ENCODE results near the gene TET3. TPM values are rescaled to one million over a fixed set of nuclear protein-coding genes. Genes with fewer than 3 reads are reported as not detected.

TET3 gene
- total and polyA plus RNA-seq, 9 of the 15 experiments (the other 6 are each of a cell fraction or from before 2014, with no cell fraction given), result 0.35 to 16.3 (median 5.5) TPM

- CTCF ChIA-PET (ENCODE audit: low intra/inter-chr PET ratio), result no interaction called here
- Histone ChIP-seq H3K27ac (ENCODE audit: extremely low read depth, low read depth, low read length) (no peak overlapping the region), H3K9me3 (replicated peaks; ENCODE audit: control insufficient read depth, insufficient read depth, low read depth, low read length) (no peaks in the 10 kb centered on the region), H3K36me3 (ENCODE audit: control insufficient read depth, insufficient read depth, low read length) (peaks cover 93% of the 10 kb centered on the region), H2AFZ (ENCODE audit: low read depth, low read length) (no peak overlapping the region), H3K4me1 (replicated peaks in 1 of 2; ENCODE audit: control insufficient read depth in 2 of 2, insufficient read depth in 2 of 2, low read length in 2 of 2) (no peaks in the 10 kb centered on the region; a peak in 1 of 5 replicates), H3K9me1 (ENCODE audit: control insufficient read depth, insufficient read depth, low read length) (no peaks in the 10 kb centered on the region), H3K4me2 (ENCODE audit: insufficient read depth, low read length) (no peak overlapping the region), H3K4me3 (no peak overlapping the region), H3K9ac (ENCODE audit: insufficient read depth in 1 of 2, low read depth in 2 of 2, low read length in 2 of 2) (no peak overlapping the region), H3K27me3 (ENCODE audit: control insufficient read depth in 2 of 2, insufficient read depth in 2 of 2, low read length in 2 of 2) (no peaks in the 10 kb centered on the region), H4K20me1 (replicated peaks; ENCODE audit: control insufficient read depth, insufficient read depth, low read length) (no peaks in the 10 kb centered on the region), H3K79me2 (ENCODE audit: control insufficient read depth, insufficient read depth, low read length) (no peaks in the 10 kb centered on the region; the same call in 2 of the 3 replicates)
- WGBS (ENCODE audit: insufficient coverage, low coverage, missing lambda C conversion rate), result 66% methylated on average over 11 of the region's 12 CpGs
- FAIRE-seq (no peak), ATAC-seq (no peak), DNase-seq (ENCODE audit: extremely low read depth in 1 of 4, low spot score in 3 of 4) (no peak)
- no TSS peak for BruUV-seq (replicated peaks)
- POLR2A ChIA-PET, result interaction anchor here (0.6 to 1.7 kb wide), 3 partner anchors 18 to 29 kb away, joined by 3 to 4 read pairs (median 4); partner anchors contain the start of gene DGUOK
- in situ Hi-C loops (cut with MboI), result no loop called here
- intact Hi-C loops (cut with micrococcal nuclease), result no loop called here
- no peak for TF ChIP-seq MECOM (CRISPR knock-in tag; IDR thresholded peaks at IDR 0.05)
- no peak for TF ChIP-seq ZNF143 (CRISPR knock-in tag; IDR thresholded peaks at IDR 0.05)
- no peak for TF ChIP-seq MNT (conservative IDR thresholded peaks at IDR 0.05)
- no peak for TF ChIP-seq PHF20 (IDR thresholded peaks at IDR 0.05; ENCODE audit: partially characterized antibody)
- peak; percentile 68; the same call in 1 of the 2 replicates for TF ChIP-seq SPI1 (IDR thresholded peaks at IDR 0.05; ENCODE audit: borderline replicate concordance, low read depth, low read length)
- peak; percentile 38; the same call in 1 of the 2 replicates for TF ChIP-seq FOSL1 (tag; conservative IDR thresholded peaks at IDR 0.05)
- TF ChIP-seq JUND (IDR thresholded peaks at IDR 0.05; ENCODE audit: borderline replicate concordance, low read depth, low read length), result peak; percentile 23; the same call in 1 of the 2 replicates
- no peak for TF ChIP-seq JUND (tag; IDR thresholded peaks at IDR 0.05; ENCODE audit: borderline replicate concordance, low read depth, low read length)
- no peak for TF ChIP-seq BRF1 (IDR thresholded peaks at IDR 0.05; ENCODE audit: borderline replicate concordance, extremely low read depth, insufficient read length)
- TF ChIP-seq ZNF263 (CRISPR knock-in tag; IDR thresholded peaks at IDR 0.05; ENCODE audit: borderline replicate concordance), result peak; percentile 35; the same call in 1 of the 2 replicates
- peak; percentile 61 for TF ChIP-seq C11orf30 (IDR thresholded peaks at IDR 0.05; ENCODE audit: low read depth)
- no peak for TF ChIP-seq U2AF1 (optimal IDR thresholded peaks at IDR 0.05; ENCODE audit: low read depth, low read length)
- TF ChIP-seq PRDM10 (IDR thresholded peaks at IDR 0.05; ENCODE audit: partially characterized antibody), result peak; percentile 44
- TF ChIP-seq ARID1B (IDR thresholded peaks at IDR 0.05), result no peak
- no peak for TF ChIP-seq HMGN3 (IDR thresholded peaks at IDR 0.05; ENCODE audit: borderline replicate concordance, extremely low read depth, insufficient read length, low read depth, low read length)
- TF ChIP-seq TCF7L2 (IDR thresholded peaks at IDR 0.05; ENCODE audit: low read depth, low read length), result no peak
Observed at GRCh38 chr2:73952499-73953446, 31.9 kb upstream of the TET3 start.

Measured in K562 (cell line).